GM21528 (cell line): ENCODE results near the gene WWTR1.

Experiments used
- ATAC-seq: cut with Tn5 transposase; IDR thresholded peaks from one replicate; pipeline ENCODE4 v1.9.1; 2021; ENCODE audit warnings: mild to moderate bottlenecking, moderate library complexity; ENCODE audit not compliant: unreplicated experiment, low FRiP score

WWTR1 gene

GRCh38 chr3:149509526-149509925 lies 148.3 kb downstream of the WWTR1 start:
- ATAC-seq, result no peak

- ATAC-seq, result no peak
Measured at GRCh38 chr3:149507491-149508324, 150.1 kb downstream of the WWTR1 start.

DNA sequence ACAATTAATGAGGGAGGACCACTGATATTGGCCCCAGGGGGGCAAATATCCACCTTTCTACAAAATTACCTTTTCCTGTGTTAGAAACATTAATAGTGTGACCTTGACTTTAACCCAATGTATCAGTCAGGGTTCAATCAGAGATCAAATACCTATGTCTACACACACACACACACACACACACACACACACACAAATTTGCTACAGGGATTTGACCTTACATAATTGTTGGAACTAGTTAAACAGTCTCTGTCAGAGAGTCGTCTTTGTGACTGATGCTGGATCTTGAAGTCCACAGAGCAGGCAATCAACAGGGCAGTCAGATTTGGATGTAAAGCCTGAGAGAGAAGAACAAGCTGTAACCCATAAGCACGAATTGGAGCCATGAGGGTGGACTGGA lies 150.9 kb downstream of the WWTR1 start:
- ATAC-seq, result no peak

DNA sequence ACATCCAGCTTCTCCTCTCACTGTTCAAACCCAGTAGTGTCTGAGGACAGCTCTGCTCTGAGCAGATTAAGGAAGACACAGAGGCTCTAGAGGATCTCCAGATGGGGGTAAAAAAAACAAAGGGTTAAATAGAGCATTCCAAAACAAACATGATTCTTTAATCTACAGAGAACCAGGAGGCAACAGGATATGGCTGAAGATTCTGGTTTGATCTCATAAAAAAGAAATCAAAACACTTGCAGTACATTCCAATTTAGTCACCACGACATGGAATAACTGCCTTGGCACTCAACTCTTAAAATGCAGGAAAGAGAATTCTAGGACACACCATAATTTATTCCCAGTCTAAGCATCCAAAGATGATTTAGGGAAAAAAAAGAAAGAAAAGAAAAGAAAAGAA lies 151.3 kb downstream of the WWTR1 start:
- ATAC-seq, result no peak

DNA sequence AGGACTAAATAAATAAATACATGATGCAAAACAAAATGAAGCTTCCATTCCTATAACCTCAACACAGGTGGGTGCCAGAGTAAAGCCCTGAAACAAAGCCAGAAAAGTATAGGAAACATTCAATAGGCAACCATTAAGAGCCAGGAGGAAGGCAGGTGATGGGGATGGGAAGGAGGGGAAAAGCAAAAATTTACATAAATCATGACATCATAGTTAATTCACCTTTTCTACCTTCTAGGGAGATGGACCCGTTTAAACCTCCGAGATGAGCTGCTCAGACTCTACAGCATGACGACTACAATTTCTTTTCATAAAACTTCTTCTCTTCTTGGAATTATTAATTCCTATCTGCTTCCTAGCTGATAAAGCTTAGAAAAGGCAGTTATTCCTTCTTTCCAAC lies 155.4 kb downstream of the WWTR1 start:
- ATAC-seq, result no peak

DNA sequence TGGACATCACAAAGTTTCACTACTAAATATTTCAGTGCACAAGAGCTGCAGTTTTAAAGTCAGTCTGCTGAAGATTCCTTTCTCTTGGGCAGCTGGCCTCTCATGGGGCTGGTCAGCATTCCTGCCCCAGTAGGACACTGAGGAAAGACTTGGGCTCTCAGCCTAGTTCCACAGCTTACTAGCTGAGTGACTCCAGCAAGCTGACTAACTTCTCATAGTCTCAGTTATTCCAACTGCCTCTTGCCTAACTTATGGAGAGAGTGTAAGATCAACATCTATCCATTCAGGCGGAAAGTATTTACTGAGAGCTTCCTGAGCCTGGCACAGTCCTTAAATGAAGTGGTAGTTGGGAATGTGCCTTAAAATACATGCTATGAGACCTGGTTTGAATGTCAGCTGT lies 156.3 kb downstream of the WWTR1 start:
- ATAC-seq, result no peak

GRCh38 chr3:149497966-149498670 lies 159.7 kb downstream of the WWTR1 start:
- no peak for ATAC-seq

GRCh38 chr3:149496891-149497290 lies 160.9 kb downstream of the WWTR1 start:
- ATAC-seq, result no peak

DNA sequence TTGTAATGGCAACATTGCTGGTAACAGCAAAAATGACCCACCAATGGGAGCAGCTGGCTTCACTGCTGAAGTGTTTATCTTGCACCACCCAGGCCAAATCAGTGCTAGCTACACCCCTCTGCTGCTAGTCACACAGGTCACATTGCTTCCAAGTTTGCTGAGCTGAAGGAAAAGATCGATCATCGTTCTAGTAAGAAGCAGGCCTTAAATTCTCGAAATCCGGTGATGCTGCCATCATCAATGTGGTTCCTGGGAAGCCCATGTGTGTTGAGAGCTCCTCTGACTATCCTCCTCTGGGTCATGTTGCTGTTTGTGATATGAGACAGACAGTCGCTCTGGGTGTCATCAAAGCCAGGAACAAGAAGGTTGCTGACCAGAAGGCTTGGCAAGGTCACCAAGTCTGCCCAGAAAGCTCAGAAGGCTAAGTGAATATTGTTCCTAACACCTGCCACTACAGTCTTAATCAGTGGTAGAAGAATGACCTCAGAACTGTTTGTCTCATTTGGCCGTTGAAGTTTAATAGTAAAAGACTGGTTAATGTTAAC lies 162.2 kb downstream of the WWTR1 start:
- no peak for ATAC-seq

DNA sequence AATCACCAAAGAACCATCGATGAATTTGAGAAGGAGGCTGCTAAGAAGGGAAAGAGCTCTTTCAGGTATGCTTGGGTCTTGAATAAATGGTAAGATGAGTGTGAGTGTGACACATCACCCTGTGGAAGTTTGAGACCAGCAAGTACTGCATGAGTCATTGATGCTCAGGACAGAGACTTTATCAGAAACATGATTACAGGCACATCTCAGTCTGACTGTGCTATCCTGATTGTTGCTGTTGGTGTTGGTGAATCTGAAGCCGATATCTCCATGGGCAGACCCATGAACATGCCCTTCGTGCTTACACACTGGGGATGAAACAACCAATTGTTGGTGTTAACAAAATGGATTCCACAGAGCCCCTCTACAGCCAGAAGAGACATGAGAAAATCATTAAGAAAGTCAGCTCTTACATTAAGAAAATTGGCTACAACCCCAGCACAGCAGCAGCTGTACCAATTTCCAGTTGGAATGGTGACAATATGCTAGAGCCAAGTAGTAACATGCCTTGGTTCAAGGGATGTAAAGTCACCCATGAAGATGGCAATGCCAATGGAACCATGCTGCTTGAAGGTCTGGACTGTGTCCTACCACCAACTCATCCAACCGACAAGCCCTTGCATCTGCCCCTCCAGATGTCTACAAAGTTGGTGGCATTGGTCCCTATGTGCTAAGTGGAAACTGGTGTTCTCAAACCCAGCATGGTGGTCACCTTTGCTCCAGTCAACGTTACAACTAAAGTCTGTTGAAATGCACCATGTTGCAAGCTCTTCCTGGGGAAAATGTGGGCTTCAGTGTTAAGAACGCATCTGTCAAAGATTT lies 162.9 kb downstream of the WWTR1 start:
- ATAC-seq, result no peak

- no peak for ATAC-seq
Measured at GRCh38 chr3:149494022-149494758, 163.6 kb downstream of the WWTR1 start.

- ATAC-seq, result no peak
Measured at GRCh38 chr3:149493315-149494021, 164.4 kb downstream of the WWTR1 start.

DNA sequence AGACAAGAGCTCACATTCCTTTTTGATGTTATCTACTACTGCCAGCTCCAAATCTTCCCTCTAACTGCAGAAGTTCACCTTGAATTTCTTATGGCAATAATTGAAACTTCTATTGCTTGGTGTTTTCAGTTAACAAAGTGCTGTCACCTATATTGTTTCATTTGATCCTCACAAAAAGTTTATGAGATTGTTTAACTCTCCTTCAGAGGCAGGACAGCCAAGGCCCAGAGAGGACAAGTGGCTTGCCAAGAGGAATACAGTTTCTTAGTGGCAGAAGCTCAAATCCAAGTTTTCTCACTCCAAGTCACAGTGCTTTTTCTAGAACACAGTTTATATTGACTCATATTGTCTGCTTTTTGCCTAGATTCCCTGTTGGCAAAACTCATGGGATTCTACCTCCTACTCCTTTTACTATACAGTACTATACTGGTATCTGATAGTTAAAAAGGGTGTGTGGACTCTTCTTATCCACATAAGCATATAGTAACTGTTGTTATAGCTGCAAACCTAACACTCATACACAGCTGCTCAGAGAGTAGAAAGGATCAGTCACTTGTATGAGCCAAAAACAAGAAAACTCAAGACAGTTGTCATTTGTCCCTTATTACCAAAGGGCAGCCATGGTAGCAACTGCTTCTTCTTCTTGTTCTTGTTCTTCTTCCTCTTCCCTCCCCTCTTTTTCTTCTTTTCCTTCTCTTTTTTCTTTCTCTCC lies 167.4 kb downstream of the WWTR1 start:
- no peak for ATAC-seq

- no peak for ATAC-seq
Measured at GRCh38 chr3:149489060-149489690, 168.7 kb downstream of the WWTR1 start.

- peak; percentile 70 for ATAC-seq
Measured at GRCh38 chr3:149487598-149488197, 170.1 kb downstream of the WWTR1 start.

GRCh38 chr3:149486726-149487125 lies 171.1 kb downstream of the WWTR1 start:
- no peak for ATAC-seq

DNA sequence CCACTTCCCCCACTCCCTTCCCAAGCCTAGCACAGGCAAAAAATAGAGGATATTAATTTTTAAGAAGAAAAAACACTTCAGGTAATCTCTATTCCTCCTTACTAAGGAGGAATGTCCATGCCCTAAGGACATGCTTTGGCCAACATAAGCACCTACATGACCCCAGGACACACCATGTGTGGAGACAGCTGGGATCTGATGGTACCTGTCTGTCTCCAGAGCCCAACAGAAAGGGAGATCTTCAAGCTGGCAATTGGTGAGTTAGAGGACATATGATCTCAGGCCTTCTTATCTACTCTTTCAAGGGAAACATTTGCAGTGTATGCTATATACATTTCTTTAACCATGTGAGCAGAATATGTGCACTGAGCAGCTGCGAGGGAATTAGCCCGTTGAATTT lies 176.3 kb downstream of the WWTR1 start:
- no peak for ATAC-seq

- ATAC-seq, result no peak
Measured at GRCh38 chr3:149481056-149481455, 176.8 kb downstream of the WWTR1 start.
